Heart right ventricle (tissue), 16 donors: ENCODE results near the gene TNNT1. TPM values are rescaled to one million over a fixed set of nuclear protein-coding genes. Genes with fewer than 3 reads are reported as not detected.

Experiments used
- ATAC-seq, 8 donors: fragments of 200-7000 bp; cut with Tn5 transposase; one replicate each; pipeline ENCODE4 v1.9.1; 2020; ENCODE audit warnings: mild to moderate bottlenecking in 8 of 8, moderate library complexity in 8 of 8, moderate number of reproducible peaks in 1 of 8
- DNase-seq, 2 donors: peaks; one replicate each; pipeline ENCODE4 v3.0.0-alpha.2; 2020
- H3K27ac ChIP-seq, 10 donors: fragments of 200-600 bp; sonication (generic) in 2 of 10; one replicate each; pipeline versions ENCODE4 v1.5.0 to v1.8.0; 2020 to 2022; ENCODE audit warnings: mild to moderate bottlenecking in 3 of 10
- H3K27me3 ChIP-seq, 7 donors: fragments of 200-600 bp; one replicate each; pipeline ENCODE4 v1.8.0; 2021 to 2022; ENCODE audit warnings: mild to moderate bottlenecking in 2 of 7
- H3K36me3 ChIP-seq, 9 donors: fragments of 200-600 bp; sonication (generic) in 1 of 9; one replicate each; pipeline versions ENCODE4 v1.5.0 to v1.8.0; 2020 to 2022; ENCODE audit warnings: mild to moderate bottlenecking in 2 of 9
- H3K4me1 ChIP-seq, 9 donors: fragments of 200-600 bp; sonication (generic) in 1 of 9; one replicate each; pipeline versions ENCODE4 v1.5.0 to v1.8.0; 2020 to 2022; ENCODE audit warnings: mild to moderate bottlenecking in 4 of 9
- H3K4me3 ChIP-seq, 10 donors: fragments of 200-600 bp; sonication (generic) in 2 of 10; one replicate each; pipeline versions ENCODE4 v1.5.0 to v1.8.0; 2020 to 2022; ENCODE audit warnings: mild to moderate bottlenecking in 7 of 10, moderate library complexity in 2 of 10
- H3K9me3 ChIP-seq, 11 donors: fragments of 200-600 bp in 10 of 11; sonication (generic) in 2 of 11; one replicate each; pipeline versions ENCODE4 v1.5.0 to v1.8.0; 2013 to 2022; ENCODE audit warnings: mild to moderate bottlenecking in 2 of 11, control low read depth in 1 of 11, moderate library complexity in 1 of 11
- WGBS, 2 donors: extraction: QIAGEN DNeasy Blood & Tissue Kit; methylation state at CpG; one replicate each; pipeline ENCODE4 v1.1.7; 2013; ENCODE audit warnings: inconsistent platforms in 1 of 2; 5-methylcytosine and 5-hydroxymethylcytosine counted together
- intact Hi-C, 10 donors: fragments of 100-400 bp; cut with DNase I; formaldehyde crosslinking; loops; one replicate each; pipeline versions ENCODE4 v1.11.1 to v1.14.2; 2022
- polyA plus RNA-seq, 2 donors: library from polyadenylated mRNA; stranded (reverse); fragments of 200-250 nt; gene quantifications; one replicate each; pipeline ENCODE4 v1.2.3, GENCODE V29; 2013
- total RNA-seq, 10 donors: library from RNA; stranded (reverse); fragmentation: NEBNext Ultra II Directional in 3 of 10; extraction: Animal tissue kit (Norgen Biotek cat#: 25700) in 3 of 10; gene quantifications; one replicate each; pipeline versions ENCODE4 v1.2.1 to v1.2.4, GENCODE V29; 2021 to 2023
- TF ChIP-seq, protein P1 (sequence below), 9 donors: fragments of 200-600 bp; sonication (generic) in 2 of 9; IDR thresholded peaks; one replicate each; pipeline versions ENCODE4 v1.5.0 to v1.8.0; 2021 to 2022; ENCODE audit warnings: antibody characterized with exemption in 9 of 9, mild to moderate bottlenecking in 5 of 9, moderate library complexity in 1 of 9
- donor health status: Arrhythmogenic right ventricular cardiomyopathy.
- donor health status: ischemic (EF 13 %, LVEDD 7.1; RV severe dilation, severe dysfunction).
- donor health status: healthy with polysubstance abuse.
- donor health status: DM: no; HTN: yes; CAD: no.
- donor health status: DM: no; HTN: no; CAD: no.
- donor health status: ischemic (EF 25% LVEDD 6.9; RV normal size, moderate dysfunction).
- donor health status: ischemic (EF 25% LVEDD 5.7; RV mildly dilated, moderate dysfunction).
- donor health status: healthy.
- donor health status: DM: yes; HTN: yes; CAD: no.
- donor health status: Ischemic cardiomyopathy.
- donor health status: ischemic (EF 35%, LVEDD 5.7; RV mildly dilated, moderate dysfunction).
- donor health status: nonischemic (EF 11% LVEDD 7.7; RV severe dilation, severe dysfunction).
- donor health status: DM: yes; HTN: yes; CAD: no.
- donor health status: PGD.
- donor health status: ischemic (EF 29% LVEDD 5.4; RV normal size, mild dysfunction).
- donor health status: nonischemic (EF 23%, LVEDD 6.1; RV moderate dilation, normal function).

TNNT1 gene
- total and polyA plus RNA-seq, 12 donors, result 19.7 to 721 (median 97.1) TPM

DNA sequence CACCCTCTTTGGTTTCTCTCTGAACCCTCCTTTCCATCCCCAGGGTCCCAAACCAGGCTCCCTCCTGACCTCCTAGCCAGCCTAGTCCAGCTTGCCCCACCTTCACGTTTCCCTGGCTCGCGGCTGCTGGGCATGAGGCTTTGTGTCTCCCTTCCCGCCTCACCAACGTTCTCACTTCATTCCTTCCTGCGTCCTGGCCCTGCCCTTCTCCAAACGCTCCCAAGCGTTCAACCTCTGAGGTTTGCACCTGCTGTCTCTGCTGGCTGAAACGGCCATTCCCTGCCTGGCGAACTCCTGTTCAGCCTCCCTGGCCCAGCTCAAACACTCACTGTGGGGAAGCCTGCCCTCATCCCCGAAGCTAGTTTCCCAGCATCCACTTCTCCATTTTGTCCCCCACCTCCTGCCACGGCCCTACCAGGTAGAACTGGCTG is 61.0 kb downstream of the TNNT1 start:
- H3K9me3 ChIP-seq, result no peaks in the 10 kb centered on the region
- ATAC-seq, result no peak
- peaks cover 8 to 42% (median 28%) of the 10 kb centered on the region in 9 donors for H3K4me1 ChIP-seq
- peaks cover 4 to 55% (median 33%) of the 10 kb centered on the region in 7 donors for H3K27me3 ChIP-seq
- 60 to 75% methylated on average over 12 of the region's 12 CpGs for WGBS, 2 donors
- TF ChIP-seq, protein P1, sequence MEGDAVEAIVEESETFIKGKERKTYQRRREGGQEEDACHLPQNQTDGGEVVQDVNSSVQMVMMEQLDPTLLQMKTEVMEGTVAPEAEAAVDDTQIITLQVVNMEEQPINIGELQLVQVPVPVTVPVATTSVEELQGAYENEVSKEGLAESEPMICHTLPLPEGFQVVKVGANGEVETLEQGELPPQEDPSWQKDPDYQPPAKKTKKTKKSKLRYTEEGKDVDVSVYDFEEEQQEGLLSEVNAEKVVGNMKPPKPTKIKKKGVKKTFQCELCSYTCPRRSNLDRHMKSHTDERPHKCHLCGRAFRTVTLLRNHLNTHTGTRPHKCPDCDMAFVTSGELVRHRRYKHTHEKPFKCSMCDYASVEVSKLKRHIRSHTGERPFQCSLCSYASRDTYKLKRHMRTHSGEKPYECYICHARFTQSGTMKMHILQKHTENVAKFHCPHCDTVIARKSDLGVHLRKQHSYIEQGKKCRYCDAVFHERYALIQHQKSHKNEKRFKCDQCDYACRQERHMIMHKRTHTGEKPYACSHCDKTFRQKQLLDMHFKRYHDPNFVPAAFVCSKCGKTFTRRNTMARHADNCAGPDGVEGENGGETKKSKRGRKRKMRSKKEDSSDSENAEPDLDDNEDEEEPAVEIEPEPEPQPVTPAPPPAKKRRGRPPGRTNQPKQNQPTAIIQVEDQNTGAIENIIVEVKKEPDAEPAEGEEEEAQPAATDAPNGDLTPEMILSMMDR (IDR thresholded peaks at IDR 0.05), result no peak
- intact Hi-C loops, result loop anchor here in 1 of 10 donors (2.0 kb wide), 1 partner anchor 29 kb away; the partner anchor contains the start of gene PPP1R12C
- peak overlapping the region in 6 of 10 donors; percentile 24 to 66 (median 45) for H3K27ac ChIP-seq
- peak overlapping the region in 8 of 10 donors; percentile 34 to 68 (median 58) for H3K4me3 ChIP-seq
- no peak for DNase-seq
- peaks cover 0 to 35% (median 23%) of the 10 kb centered on the region in 9 donors for H3K36me3 ChIP-seq

GRCh38 chr19:55087542-55087901 is 61.5 kb downstream of the TNNT1 start:
- Histone ChIP-seq H3K27ac (peak overlapping the region in 7 of 10 donors; percentile 24 to 66 (median 39)), H3K4me3 (peak overlapping the region; percentile 5 to 68 (median 56)), H3K9me3 (no peaks in the 10 kb centered on the region), H3K4me1 (peaks cover 8 to 42% (median 28%) of the 10 kb centered on the region in 9 donors), H3K27me3 (peaks cover 4 to 60% (median 38%) of the 10 kb centered on the region in 7 donors), H3K36me3 (peaks cover 0 to 30% (median 22%) of the 10 kb centered on the region in 9 donors)
- ATAC-seq (peak in 7 of 8 donors; percentile 6 to 50 (median 21)), DNase-seq (no peak)
- TF ChIP-seq, protein P1 (IDR thresholded peaks at IDR 0.05), result no peak
- intact Hi-C loops, result loop anchor here in 1 of 10 donors (2.0 kb wide), 1 partner anchor 29 kb away; the partner anchor contains the start of gene PPP1R12C
- WGBS, 2 donors, result 26 to 45% methylated on average over 17 of the region's 17 CpGs

DNA sequence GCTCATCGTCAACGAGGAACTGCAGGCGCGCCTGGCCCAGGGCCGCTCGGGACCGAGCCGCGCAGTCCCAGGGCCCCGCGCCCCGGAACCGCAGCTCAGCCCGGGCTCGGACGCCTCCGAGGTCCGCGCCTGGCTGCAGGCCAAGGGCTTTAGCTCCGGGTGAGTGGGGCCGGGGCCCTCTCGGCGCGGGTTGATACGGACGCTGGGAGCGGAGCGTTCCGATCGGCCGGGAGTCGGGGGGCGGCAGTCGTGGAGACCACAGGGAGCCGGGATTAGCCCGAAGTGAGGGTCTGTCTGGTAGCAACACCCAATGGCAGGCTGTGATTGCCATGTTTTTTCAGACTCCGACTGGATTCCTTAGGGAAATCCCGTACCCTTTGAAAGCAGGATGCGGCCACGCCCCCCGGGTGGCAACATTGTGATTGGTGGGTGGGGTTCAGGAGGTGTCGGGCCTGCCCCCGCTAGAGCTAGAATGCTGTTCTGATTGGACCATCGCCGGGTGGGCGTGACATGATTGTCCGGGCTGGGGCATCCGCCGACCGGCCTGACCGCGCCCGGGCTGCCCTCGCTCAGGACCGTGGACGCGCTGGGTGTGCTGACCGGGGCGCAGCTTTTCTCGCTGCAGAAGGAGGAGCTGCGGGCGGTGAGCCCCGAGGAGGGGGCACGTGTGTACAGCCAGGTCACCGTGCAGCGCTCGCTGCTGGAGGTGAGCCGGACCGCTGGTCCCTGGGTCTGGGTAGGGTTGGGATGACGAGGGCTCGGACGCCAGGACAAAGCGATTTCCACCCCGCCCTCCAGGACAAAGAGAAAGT is 62.1 kb downstream of the TNNT1 start:
- H3K27me3 ChIP-seq, result peaks cover 10 to 66% (median 44%) of the 10 kb centered on the region in 7 donors
- intact Hi-C loops, result loop anchor here in 1 of 10 donors (2.0 kb wide), 1 partner anchor 30 kb away; the partner anchor contains the start of gene PPP1R12C
- ATAC-seq, result peak; percentile 77 to 93 (median 90)
- H3K4me1 ChIP-seq, result peaks cover 11 to 47% (median 30%) of the 10 kb centered on the region in 9 donors
- H3K9me3 ChIP-seq, result no peaks in the 10 kb centered on the region
- H3K27ac ChIP-seq, result peak overlapping the region in 7 of 10 donors; percentile 25 to 66 (median 51)
- TF ChIP-seq, protein P1 (IDR thresholded peaks at IDR 0.05), result peak in 1 of 9 donors; percentile 7
- peaks cover 0 to 24% (median 16%) of the 10 kb centered on the region in 9 donors for H3K36me3 ChIP-seq
- DNase-seq, result peak; percentile 96 to 97
- 1 to 4% methylated on average over 73 to 74 of the region's 74 CpGs for whole genome bisulfite sequencing, 2 donors
- peak overlapping the region; percentile 5 to 68 (median 56) for H3K4me3 ChIP-seq
